ENCODE data around the gene SNCG. TPM values are rescaled to one million over a fixed set of nuclear protein-coding genes. Genes with fewer than 3 reads are reported as not detected.
A peak's percentile ranks its signal among the peaks of the same experiment; 100 is the strongest.

Gene SNCG
- total and polyA plus RNA-seq, 8 donors = 3.7 to 15.0 (median 5.5) TPM

DNA sequence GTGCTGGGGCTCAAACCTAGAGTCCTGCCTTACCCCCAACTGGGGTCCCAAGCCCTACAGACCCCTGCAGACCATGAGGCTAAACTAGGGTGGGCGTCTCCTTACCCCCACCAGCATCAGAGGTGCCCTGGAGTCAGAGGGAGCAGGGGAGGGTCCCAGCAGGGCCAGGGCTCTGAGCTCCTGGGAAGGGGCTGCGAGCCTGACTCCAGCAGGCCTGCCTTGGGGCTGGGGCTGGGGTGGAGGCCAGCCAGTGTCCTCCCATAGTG is 1.3 kb downstream of the SNCG start:
- Histone ChIP-seq H3K27me3 (peaks cover 0 to 4% of the 10 kb centered on the region in 2 donors), H3K4me1 (peaks cover 22 to 34% of the 10 kb centered on the region in 2 donors), H3K27ac (peak overlapping the region; percentile 44 to 64), H3K4me3 (no peak overlapping the region), H3K9me3 (no peaks in the 10 kb centered on the region), H3K36me3 (no peaks in the 10 kb centered on the region)
- TF ChIP-seq CTCF (IDR thresholded peaks at IDR 0.05) = no peak
- intact Hi-C loops (cut with DNase I) = loop anchor here in 1 of 2 donors (10.0 kb wide), 1 partner anchor 145 kb away; no protein-coding TSS in a partner anchor
- DNase-seq (no peak), ATAC-seq (no peak)

DNA sequence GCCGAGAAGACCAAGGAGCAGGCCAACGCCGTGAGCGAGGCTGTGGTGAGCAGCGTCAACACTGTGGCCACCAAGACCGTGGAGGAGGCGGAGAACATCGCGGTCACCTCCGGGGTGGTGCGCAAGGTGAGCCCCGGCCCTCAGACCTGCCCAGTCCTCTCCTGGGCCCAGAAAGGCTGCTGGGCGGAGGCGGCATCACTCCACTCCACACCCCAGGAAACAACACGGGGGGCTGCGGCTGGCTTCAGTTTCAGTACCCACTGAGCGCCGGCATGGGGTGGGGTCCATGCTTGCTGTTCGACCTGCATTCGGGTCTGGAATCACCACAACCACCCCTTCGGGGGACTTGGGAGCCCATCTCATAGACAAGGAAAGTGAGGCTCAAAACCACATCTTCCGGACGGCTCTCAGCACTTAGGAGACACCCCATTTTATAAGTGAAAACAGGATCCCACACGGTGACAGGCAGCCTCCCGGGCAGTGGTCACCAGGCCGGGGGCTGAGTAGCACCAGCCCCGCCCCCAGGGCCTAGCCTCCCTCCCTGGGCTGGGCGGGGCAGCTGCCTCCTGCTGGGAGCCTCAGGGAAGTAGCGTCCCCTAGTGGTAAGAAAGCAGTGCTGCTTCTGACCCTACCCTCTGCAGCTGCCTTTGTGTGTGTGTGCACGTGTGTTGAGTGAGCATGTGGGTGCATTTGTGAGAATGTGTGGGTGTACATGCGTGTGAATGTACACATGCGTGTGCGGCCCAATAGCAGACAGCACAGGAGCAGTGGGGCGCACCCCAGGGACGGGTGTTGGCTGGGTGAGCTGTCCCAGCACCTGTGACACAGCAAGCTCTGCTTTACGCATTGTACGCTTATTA is 1.8 kb downstream of the SNCG start:
- ATAC-seq (peak; percentile 79), DNase-seq (no peak)
- H3K36me3 ChIP-seq = no peaks in the 10 kb centered on the region
- TF ChIP-seq CTCF (IDR thresholded peaks at IDR 0.05) = peak; percentile 73 to 79
- intact Hi-C loops (cut with DNase I) = no loop called here
- peaks cover 0 to 4% of the 10 kb centered on the region in 2 donors for H3K27me3 ChIP-seq
- H3K27ac ChIP-seq = peak overlapping the region; percentile 44 to 64
- H3K4me1 ChIP-seq = peaks cover 22 to 30% of the 10 kb centered on the region in 2 donors
- no peak overlapping the region for H3K4me3 ChIP-seq
- H3K9me3 ChIP-seq = no peaks in the 10 kb centered on the region

DNA sequence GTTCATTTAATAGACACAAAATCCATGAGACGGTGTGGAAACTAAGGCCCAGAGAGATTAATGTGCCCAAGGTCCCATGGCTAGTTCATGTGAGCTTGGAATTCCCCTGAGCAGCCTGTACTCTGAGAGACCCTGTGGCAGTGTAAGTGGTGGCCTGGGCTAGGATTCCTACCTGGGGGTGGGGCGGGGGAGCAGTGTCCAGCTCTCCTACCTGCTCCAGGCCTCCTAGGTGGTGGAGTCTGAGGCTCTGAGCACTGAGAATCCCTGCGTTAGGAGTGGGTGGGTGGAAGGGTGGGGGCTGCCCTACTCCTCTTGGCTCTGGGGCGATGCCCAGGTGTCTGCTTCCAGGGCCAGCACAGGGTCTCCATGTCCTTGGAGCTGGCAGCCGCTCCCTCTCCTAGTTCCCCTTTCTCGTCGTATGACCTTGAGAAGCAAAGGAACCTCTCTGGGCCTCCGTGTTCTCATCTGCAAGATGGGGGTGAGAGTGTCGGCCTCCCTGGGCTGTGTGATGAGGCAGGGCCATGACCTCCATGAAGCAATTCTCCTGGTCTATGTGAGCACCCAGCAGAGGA is 2.5 kb downstream of the SNCG start:
- no peaks in the 10 kb centered on the region for H3K36me3 ChIP-seq
- peaks cover 22 to 33% of the 10 kb centered on the region in 2 donors for H3K4me1 ChIP-seq
- intact Hi-C loops (cut with DNase I) = no loop called here
- TF ChIP-seq CTCF (IDR thresholded peaks at IDR 0.05) = no peak
- no peak overlapping the region for H3K4me3 ChIP-seq
- no peak for DNase-seq
- ATAC-seq = no peak
- peaks cover 0 to 4% of the 10 kb centered on the region in 2 donors for H3K27me3 ChIP-seq
- H3K9me3 ChIP-seq = no peaks in the 10 kb centered on the region
- no peak overlapping the region for H3K27ac ChIP-seq

- H3K4me1 ChIP-seq = peaks cover 27 to 39% of the 10 kb centered on the region in 2 donors
- intact Hi-C loops (cut with DNase I) = no loop called here
- peaks cover 0 to 4% of the 10 kb centered on the region in 2 donors for H3K27me3 ChIP-seq
- no peak for TF ChIP-seq CTCF (IDR thresholded peaks at IDR 0.05)
- no peaks in the 10 kb centered on the region for H3K36me3 ChIP-seq
- no peak for DNase-seq
- H3K4me3 ChIP-seq = no peak overlapping the region
- H3K27ac ChIP-seq = no peak overlapping the region
- no peaks in the 10 kb centered on the region for H3K9me3 ChIP-seq
- no peak for ATAC-seq
Measured at GRCh38 chr10:86961481-86962091, 3.2 kb downstream of the SNCG start.
